Neural progenitor cell (in vitro differentiated cells): Measurements from ENCODE around the gene CYBA. TPM values are rescaled to one million over a fixed set of nuclear protein-coding genes. Genes with fewer than 3 reads are reported as not detected.

ENCODE experiments used
- DNase-seq: peaks from one replicate; pipeline ENCODE4 v3.0.0-alpha.2; 2016; ENCODE audit warnings: low spot score
- H2AFZ ChIP-seq: fragments of 200-600 bp; sonication (generic); replicated peaks from 2 replicates; pipeline ENCODE4 v1.6.1; 2016; ENCODE audit warnings: antibody characterized with exemption
- H3F3A ChIP-seq: fragments of 200-600 bp; sonication (generic); 2 replicates; pipeline ENCODE4 v1.6.1; 2016; ENCODE audit warnings: antibody characterized with exemption, low read depth
- H3K27ac ChIP-seq: fragments of 200-600 bp; sonication (generic); 2 replicates; pipeline ENCODE4 v1.5.1; 2016; ENCODE audit warnings: mild to moderate bottlenecking
- H3K27me3 ChIP-seq: fragments of 200-600 bp; sonication (generic); 2 replicates; pipeline ENCODE4 v1.6.1; 2016; ENCODE audit warnings: mild to moderate bottlenecking, moderate library complexity
- H3K36me3 ChIP-seq: fragments of 200-600 bp; sonication (generic); 2 replicates; pipeline ENCODE4 v1.5.1; 2016
- H3K4me1 ChIP-seq: fragments of 200-600 bp; sonication (generic); 2 replicates; pipeline ENCODE4 v1.6.1; 2016; ENCODE audit warnings: mixed run types
- H3K4me2 ChIP-seq: fragments of 200-600 bp; sonication (generic); 2 replicates; pipeline ENCODE4 v1.6.1; 2016
- H3K4me3 ChIP-seq: fragments of 200-600 bp; sonication (generic); 2 replicates; pipeline ENCODE4 v1.5.1; 2016
- H3K79me2 ChIP-seq: fragments of 200-600 bp; sonication (generic); 2 replicates; pipeline ENCODE4 v1.6.1; 2016; ENCODE audit warnings: low read depth
- H3K9ac ChIP-seq: fragments of 200-600 bp; sonication (generic); 2 replicates; pipeline ENCODE4 v1.6.1; 2016
- H3K9me3 ChIP-seq: fragments of 200-600 bp; sonication (generic); 2 replicates; pipeline ENCODE4 v1.5.1; 2016; ENCODE audit warnings: low read depth
- H4K20me1 ChIP-seq: fragments of 200-600 bp; sonication (generic); 2 replicates; pipeline ENCODE4 v1.6.1; 2016; ENCODE audit warnings: low read depth
- H3K27ac Mint-ChIP-seq: 3 replicates; pipeline ENCODE4 v1.8.0; 2021; ENCODE audit warnings: mixed read lengths
- H3K27me3 Mint-ChIP-seq: 2 replicates; pipeline ENCODE4 v1.8.0; 2022; ENCODE audit warnings: low read depth, mild to moderate bottlenecking, inconsistent platforms, moderate library complexity, mixed read lengths; ENCODE audit not compliant: insufficient read depth
- H3K36me3 Mint-ChIP-seq: 3 replicates; pipeline ENCODE4 v1.8.0; 2021; ENCODE audit warnings: mixed read lengths
- H3K4me1 Mint-ChIP-seq: 3 replicates; pipeline ENCODE4 v1.8.0; 2021; ENCODE audit warnings: mixed read lengths
- H3K4me3 Mint-ChIP-seq: 3 replicates; pipeline ENCODE4 v1.8.0; 2021; ENCODE audit warnings: mild to moderate bottlenecking, moderate library complexity, mixed read lengths
- H3K9me3 Mint-ChIP-seq: 3 replicates; pipeline ENCODE4 v1.8.0; 2020; ENCODE audit warnings: mixed read lengths
- CTCF ChIP-seq: fragments of 200-600 bp; sonication (generic); IDR thresholded peaks from 2 replicates; pipeline ENCODE4 v1.5.1; 2017; ENCODE audit warnings: antibody characterized with exemption, mild to moderate bottlenecking
- EZH2 ChIP-seq: fragments of 200-600 bp; sonication (generic); IDR thresholded peaks from 2 replicates; pipeline ENCODE4 v1.6.1; 2017; ENCODE audit warnings: antibody characterized with exemption, mild to moderate bottlenecking, moderate library complexity
- EZH2phosphoT487 ChIP-seq: fragments of 200-600 bp; sonication (generic); IDR thresholded peaks from 2 replicates; pipeline ENCODE4 v1.6.1; 2017; ENCODE audit warnings: antibody characterized with exemption
- total RNA-seq: library from RNA; depleted of rRNA; stranded (reverse); fragments of >200 nt; gene quantifications from 2 replicates; pipeline ENCODE4 v1.2.3, GENCODE V29; 2015; ENCODE audit warnings: low replicate concordance

The CYBA gene
- total RNA-seq, 1 donor from 2014 or later: 29.9 TPM

GRCh38 chr16:88631384-88631783, 19.5 kb downstream of the CYBA start:
- Mint-ChIP-seq H3K36me3 (peaks cover 5% of the 10 kb centered on the region), H3K4me1 (no peaks in the 10 kb centered on the region), H3K27me3 (peaks cover 5% of the 10 kb centered on the region), H3K27ac (no peak overlapping the region), H3K4me3 (no peak overlapping the region), H3K9me3 (no peaks in the 10 kb centered on the region)
- Histone ChIP-seq H3K27ac (no peak overlapping the region), H3K9me3 (no peaks in the 10 kb centered on the region), H3K4me2 (no peak overlapping the region), H3K36me3 (no peaks in the 10 kb centered on the region), H3K27me3 (peaks cover 26% of the 10 kb centered on the region), H3K9ac (no peak overlapping the region), H3K4me3 (no peak overlapping the region), H3K4me1 (peaks cover 4% of the 10 kb centered on the region), H2AFZ (no peak overlapping the region), H4K20me1 (peaks cover 33% of the 10 kb centered on the region), H3K79me2 (no peaks in the 10 kb centered on the region), H3F3A (peaks cover 32% of the 10 kb centered on the region)
- TF ChIP-seq CTCF: no peak
- no peak for TF ChIP-seq EZH2
- TF ChIP-seq EZH2phosphoT487: no peak
- DNase-seq: no peak

GRCh38 chr16:88630941-88631340, 19.9 kb downstream of the CYBA start:
- Histone ChIP-seq H3K4me2 (no peak overlapping the region), H3K36me3 (no peaks in the 10 kb centered on the region), H3F3A (peaks cover 32% of the 10 kb centered on the region), H3K79me2 (no peaks in the 10 kb centered on the region), H3K27me3 (peaks cover 22% of the 10 kb centered on the region), H3K4me3 (no peak overlapping the region), H3K27ac (no peak overlapping the region), H3K4me1 (peaks cover 4% of the 10 kb centered on the region), H3K9me3 (no peaks in the 10 kb centered on the region), H3K9ac (no peak overlapping the region), H4K20me1 (peaks cover 31% of the 10 kb centered on the region), H2AFZ (no peak overlapping the region)
- Mint-ChIP-seq H3K4me1 (no peaks in the 10 kb centered on the region), H3K36me3 (peaks cover 5% of the 10 kb centered on the region), H3K4me3 (no peak overlapping the region), H3K27me3 (peaks cover 7% of the 10 kb centered on the region), H3K27ac (no peak overlapping the region), H3K9me3 (no peaks in the 10 kb centered on the region)
- DNase-seq: no peak
- TF ChIP-seq EZH2 (no peak), EZH2phosphoT487 (no peak), CTCF (no peak)

GRCh38 chr16:88630433-88630832, 20.4 kb downstream of the CYBA start:
- peaks cover 5% of the 10 kb centered on the region for H3K36me3 Mint-ChIP-seq
- H3K27me3 Mint-ChIP-seq: peaks cover 7% of the 10 kb centered on the region
- Histone ChIP-seq H4K20me1 (peaks cover 26% of the 10 kb centered on the region), H3K4me2 (no peak overlapping the region), H3K27me3 (peaks cover 17% of the 10 kb centered on the region), H3K4me1 (peaks cover 4% of the 10 kb centered on the region), H2AFZ (no peak overlapping the region), H3K9ac (no peak overlapping the region), H3K9me3 (no peaks in the 10 kb centered on the region), H3K79me2 (no peaks in the 10 kb centered on the region), H3K27ac (no peak overlapping the region), H3K4me3 (no peak overlapping the region), H3F3A (peaks cover 32% of the 10 kb centered on the region), H3K36me3 (no peaks in the 10 kb centered on the region)
- H3K27ac Mint-ChIP-seq: no peak overlapping the region
- no peaks in the 10 kb centered on the region for H3K9me3 Mint-ChIP-seq
- H3K4me3 Mint-ChIP-seq: no peak overlapping the region
- H3K4me1 Mint-ChIP-seq: no peaks in the 10 kb centered on the region
- no peak for DNase-seq
- no peak for TF ChIP-seq EZH2
- no peak for TF ChIP-seq EZH2phosphoT487
- TF ChIP-seq CTCF: no peak
